ENCODE measurements around the gene GNG2. TPM values are rescaled to one million over a fixed set of nuclear protein-coding genes. Genes with fewer than 3 reads are reported as not detected.

GNG2 gene
- total RNA-seq, 2 experiments from 2014 or later, result 24.0 to 32.0 TPM

- ChIA-PET POLR2A (no interaction called here), CTCF (ENCODE audit: unreplicated experiment) (no interaction called here)
- intact Hi-C loops (cut with micrococcal nuclease; ENCODE audit: unreplicated experiment), result loop anchor here (5.0 kb wide), 1 partner anchor 39 kb away; no protein-coding TSS in a partner anchor
- Histone ChIP-seq H3K9me3 (ENCODE audit: low read length) (no peaks in the 10 kb centered on the region), H3K27ac (ENCODE audit: low read depth, low read length, poor library complexity, severe bottlenecking) (no peak overlapping the region), H2AFZ (ENCODE audit: low read length) (no peak overlapping the region), H3K4me3 (ENCODE audit: low read depth, low read length, poor library complexity, severe bottlenecking) (no peak overlapping the region), H3K9me2 (ENCODE audit: insufficient read depth, low read length) (no peaks in the 10 kb centered on the region), H4K20me1 (ENCODE audit: insufficient read depth, low read length) (no peaks in the 10 kb centered on the region), H3K4me2 (ENCODE audit: low read length) (no peak overlapping the region), H3K4me1 (ENCODE audit: insufficient read depth, low read length, poor library complexity, severe bottlenecking) (no peaks in the 10 kb centered on the region), H3K79me2 (ENCODE audit: insufficient read depth, low read depth, low read length) (no peaks in the 10 kb centered on the region), H3K36me3 (ENCODE audit: insufficient read depth, low read length) (no peaks in the 10 kb centered on the region)
- TF ChIP-seq EZH2phosphoT487 (IDR thresholded peaks at IDR 0.05; ENCODE audit: borderline replicate concordance, low read depth, low read length), result no peak
- no peak for TF ChIP-seq CTCF (conservative IDR thresholded peaks at IDR 0.05; ENCODE audit: low read length)
- DNase-seq (ENCODE audit: low spot score), result no peak
- BruUV-seq (replicated peaks), result no TSS peak
Measured at GRCh38 chr14:51928568-51928967, 68.2 kb downstream of the GNG2 start.

- TF ChIP-seq CTCF (conservative IDR thresholded peaks at IDR 0.05; ENCODE audit: low read length) (no peak), EZH2phosphoT487 (IDR thresholded peaks at IDR 0.05; ENCODE audit: borderline replicate concordance, low read depth, low read length) (no peak)
- H3K27ac ChIP-seq (ENCODE audit: low read depth, low read length, poor library complexity, severe bottlenecking), result no peak overlapping the region
- H2AFZ ChIP-seq (ENCODE audit: low read length), result no peak overlapping the region
- no peak for DNase-seq (ENCODE audit: low spot score)
- intact Hi-C loops (cut with micrococcal nuclease; ENCODE audit: unreplicated experiment), result loop anchor here (5.0 kb wide), 1 partner anchor 38 kb away; no protein-coding TSS in a partner anchor
- H3K9me2 ChIP-seq (ENCODE audit: insufficient read depth, low read length), result no peaks in the 10 kb centered on the region
- no peaks in the 10 kb centered on the region for H3K9me3 ChIP-seq (ENCODE audit: low read length)
- no peak overlapping the region for H3K4me2 ChIP-seq (ENCODE audit: low read length)
- H3K4me1 ChIP-seq (ENCODE audit: insufficient read depth, low read length, poor library complexity, severe bottlenecking), result no peaks in the 10 kb centered on the region
- H3K36me3 ChIP-seq (ENCODE audit: insufficient read depth, low read length), result no peaks in the 10 kb centered on the region
- CTCF ChIA-PET (ENCODE audit: unreplicated experiment), result no interaction called here
- H3K79me2 ChIP-seq (ENCODE audit: insufficient read depth, low read depth, low read length), result no peaks in the 10 kb centered on the region
- POLR2A ChIA-PET, result no interaction called here
- H4K20me1 ChIP-seq (ENCODE audit: insufficient read depth, low read length), result no peaks in the 10 kb centered on the region
- no TSS peak for BruUV-seq (replicated peaks)
- H3K4me3 ChIP-seq (ENCODE audit: low read depth, low read length, poor library complexity, severe bottlenecking), result no peak overlapping the region
Measured at GRCh38 chr14:51929166-51929565, 68.8 kb downstream of the GNG2 start.

- TF ChIP-seq CTCF (conservative IDR thresholded peaks at IDR 0.05; ENCODE audit: low read length) (no peak), EZH2phosphoT487 (IDR thresholded peaks at IDR 0.05; ENCODE audit: borderline replicate concordance, low read depth, low read length) (no peak)
- no TSS peak for BruUV-seq (replicated peaks)
- no peak overlapping the region for H3K27ac ChIP-seq (ENCODE audit: low read depth, low read length, poor library complexity, severe bottlenecking)
- H2AFZ ChIP-seq (ENCODE audit: low read length), result no peak overlapping the region
- no peaks in the 10 kb centered on the region for H3K9me2 ChIP-seq (ENCODE audit: insufficient read depth, low read length)
- no peaks in the 10 kb centered on the region for H3K36me3 ChIP-seq (ENCODE audit: insufficient read depth, low read length)
- ChIA-PET POLR2A (interaction anchor here (1.1 kb wide), 1 partner anchor 58 kb away, joined by 5 read pairs; no protein-coding TSS in a partner anchor), CTCF (ENCODE audit: unreplicated experiment) (no interaction called here)
- H4K20me1 ChIP-seq (ENCODE audit: insufficient read depth, low read length), result no peaks in the 10 kb centered on the region
- no peak for DNase-seq (ENCODE audit: low spot score)
- H3K79me2 ChIP-seq (ENCODE audit: insufficient read depth, low read depth, low read length), result no peaks in the 10 kb centered on the region
- intact Hi-C loops (cut with micrococcal nuclease; ENCODE audit: unreplicated experiment), result loop anchor here (5.0 kb wide), 1 partner anchor 37 kb away; no protein-coding TSS in a partner anchor
- no peak overlapping the region for H3K4me2 ChIP-seq (ENCODE audit: low read length)
- H3K4me1 ChIP-seq (ENCODE audit: insufficient read depth, low read length, poor library complexity, severe bottlenecking), result no peaks in the 10 kb centered on the region
- H3K9me3 ChIP-seq (ENCODE audit: low read length), result no peaks in the 10 kb centered on the region
- H3K4me3 ChIP-seq (ENCODE audit: low read depth, low read length, poor library complexity, severe bottlenecking), result no peak overlapping the region
Measured at GRCh38 chr14:51929910-51930682, 69.7 kb downstream of the GNG2 start.

Measured in OCI-LY7 (cell line).